Astrocyte (in vitro differentiated cells and primary cell): Measurements from ENCODE around the gene ZNF469.

Experiments
- EZH2 ChIP-seq: IDR thresholded peaks from 2 replicates; pipeline ENCODE4 v1.6.1; 2012; ENCODE audit warnings: mild to moderate bottlenecking, low read length, inconsistent platforms; ENCODE audit not compliant: insufficient read depth
- TF ChIP-seq, protein P1 (sequence below): IDR thresholded peaks from 2 replicates; pipeline ENCODE4 v1.5.1; 2011; ENCODE audit warnings: low read depth, mild to moderate bottlenecking, inconsistent platforms, low read length, moderate library complexity; ENCODE audit not compliant: insufficient read depth

DNA sequence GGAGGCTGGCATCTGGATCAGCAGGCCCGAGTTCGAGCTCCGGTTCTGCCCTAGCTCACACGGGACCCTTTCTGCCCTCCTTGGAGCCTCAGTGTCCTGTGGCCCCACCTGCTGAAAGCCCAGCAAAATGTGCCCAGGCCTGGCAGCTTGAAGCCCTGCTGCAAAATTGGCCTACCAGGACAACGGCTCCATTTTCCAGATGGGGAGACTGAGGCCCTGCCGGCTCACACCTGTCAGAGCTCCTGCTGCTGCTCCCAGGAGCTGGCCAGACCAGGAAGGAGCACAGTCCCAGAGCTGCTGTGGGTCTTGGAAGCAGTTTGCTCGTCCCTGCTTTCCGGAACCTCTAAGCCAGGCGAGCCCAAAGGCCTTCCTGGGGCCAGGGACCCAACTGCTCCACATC, 17.4 kb downstream of the ZNF469 start:
- TF ChIP-seq, protein P1, sequence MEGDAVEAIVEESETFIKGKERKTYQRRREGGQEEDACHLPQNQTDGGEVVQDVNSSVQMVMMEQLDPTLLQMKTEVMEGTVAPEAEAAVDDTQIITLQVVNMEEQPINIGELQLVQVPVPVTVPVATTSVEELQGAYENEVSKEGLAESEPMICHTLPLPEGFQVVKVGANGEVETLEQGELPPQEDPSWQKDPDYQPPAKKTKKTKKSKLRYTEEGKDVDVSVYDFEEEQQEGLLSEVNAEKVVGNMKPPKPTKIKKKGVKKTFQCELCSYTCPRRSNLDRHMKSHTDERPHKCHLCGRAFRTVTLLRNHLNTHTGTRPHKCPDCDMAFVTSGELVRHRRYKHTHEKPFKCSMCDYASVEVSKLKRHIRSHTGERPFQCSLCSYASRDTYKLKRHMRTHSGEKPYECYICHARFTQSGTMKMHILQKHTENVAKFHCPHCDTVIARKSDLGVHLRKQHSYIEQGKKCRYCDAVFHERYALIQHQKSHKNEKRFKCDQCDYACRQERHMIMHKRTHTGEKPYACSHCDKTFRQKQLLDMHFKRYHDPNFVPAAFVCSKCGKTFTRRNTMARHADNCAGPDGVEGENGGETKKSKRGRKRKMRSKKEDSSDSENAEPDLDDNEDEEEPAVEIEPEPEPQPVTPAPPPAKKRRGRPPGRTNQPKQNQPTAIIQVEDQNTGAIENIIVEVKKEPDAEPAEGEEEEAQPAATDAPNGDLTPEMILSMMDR, result no peak
- no peak for TF ChIP-seq EZH2
